Activated T-helper 1 cell treated with Interleukin-2 at 50 U/mL for 16 hours (primary cell): ENCODE results near the gene BGN.

Experiments
- DNase-seq: peaks from one replicate; pipeline ENCODE4 v3.0.0-alpha.2; 2020; ENCODE audit warnings: low read depth

BGN gene

DNA sequence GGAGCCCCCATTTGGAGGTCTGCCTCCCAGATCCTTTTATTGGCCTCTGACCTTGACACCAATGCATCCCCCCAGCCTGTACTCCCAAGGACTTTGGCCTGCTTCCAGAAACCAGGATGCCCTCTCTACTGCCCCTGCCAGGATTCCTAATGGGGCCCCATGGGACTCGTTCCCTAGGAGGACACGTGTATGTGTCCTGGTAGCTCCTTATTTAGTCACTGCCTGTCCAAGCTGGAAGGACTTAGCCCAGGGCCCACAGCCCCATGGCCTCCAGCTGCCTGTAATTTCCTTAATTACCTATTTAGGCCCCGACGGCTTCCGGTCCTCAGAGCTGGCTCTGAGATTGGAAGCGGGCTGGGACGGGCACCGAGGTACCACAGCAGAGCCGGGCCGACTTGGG, 32.0 kb downstream of the BGN start:
- no peak for DNase-seq

DNA sequence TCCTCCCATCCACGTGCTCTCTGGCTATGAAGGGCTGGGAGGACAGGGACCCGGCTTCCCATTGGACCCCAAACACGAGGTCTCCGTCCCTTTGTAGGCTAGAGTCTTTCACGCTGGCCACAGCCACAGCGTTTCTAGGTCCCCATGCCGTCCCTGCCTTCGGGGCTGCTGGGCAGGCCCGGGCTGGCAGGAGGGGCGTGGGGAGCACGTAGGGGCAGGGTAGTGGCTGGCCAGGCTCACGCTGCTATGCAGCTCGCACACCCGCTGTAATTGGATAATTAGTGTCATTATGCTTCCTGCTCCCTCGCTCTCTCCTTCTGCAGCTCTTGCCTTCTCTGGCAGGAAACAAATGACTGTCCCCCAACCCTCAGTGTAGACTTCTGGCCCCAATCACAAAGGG, 32.4 kb downstream of the BGN start:
- no peak for DNase-seq

DNA sequence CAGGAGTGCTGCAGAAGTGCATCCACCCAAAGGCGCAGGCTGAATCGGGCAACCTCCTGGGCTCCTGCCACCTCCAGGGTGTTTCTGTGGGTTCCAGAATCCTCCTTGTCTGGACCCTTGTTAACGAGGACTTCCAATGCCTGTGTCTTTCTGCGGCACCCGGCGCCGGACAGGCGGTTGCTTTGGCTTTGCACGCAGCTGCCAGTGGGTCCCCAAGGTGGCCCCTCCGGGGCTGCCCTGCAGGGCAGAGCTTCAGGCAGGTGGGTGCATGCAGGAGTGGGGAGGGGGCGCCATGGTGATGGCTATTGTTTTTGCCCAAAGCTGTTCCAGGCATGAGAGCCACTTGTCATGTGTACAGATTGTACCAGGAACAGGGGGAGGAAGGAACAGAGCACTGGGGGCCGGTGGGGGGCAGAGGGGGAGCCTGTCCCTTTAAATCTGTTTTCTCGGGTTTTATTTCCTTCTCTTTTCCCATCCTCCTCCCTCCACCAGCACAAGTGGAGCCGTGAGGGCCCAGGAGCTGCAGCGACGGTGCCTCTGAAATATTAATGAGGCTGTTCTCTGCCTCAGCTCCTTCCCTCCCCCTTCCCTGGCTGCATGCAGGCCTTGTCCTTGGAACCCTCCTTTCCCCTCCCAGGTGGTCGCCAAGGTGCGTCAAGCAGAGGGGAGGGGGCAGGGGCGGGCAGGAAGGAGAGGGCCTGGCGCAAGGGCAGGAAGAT, 35.8 kb downstream of the BGN start:
- no peak for DNase-seq

DNA sequence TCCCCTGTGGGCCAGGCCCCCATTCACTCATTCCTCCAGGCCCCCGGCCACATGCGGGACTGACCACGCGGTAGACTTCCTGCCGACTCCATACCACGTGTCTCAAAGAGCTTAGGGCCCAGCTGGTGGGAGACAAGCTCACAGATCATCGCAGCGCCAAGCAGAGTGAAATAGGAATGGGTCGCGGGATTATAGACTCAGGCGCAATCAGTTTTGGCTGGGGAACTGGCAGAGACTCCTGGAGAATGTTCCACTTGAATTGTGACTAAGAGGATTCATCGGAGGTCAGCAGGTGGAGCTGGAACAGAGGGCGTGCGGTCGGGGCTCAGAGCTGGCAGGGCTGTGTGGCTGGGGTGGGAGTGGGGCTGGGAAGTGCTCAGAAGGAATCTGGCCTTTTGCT, 38.3 kb downstream of the BGN start:
- no peak for DNase-seq

DNA sequence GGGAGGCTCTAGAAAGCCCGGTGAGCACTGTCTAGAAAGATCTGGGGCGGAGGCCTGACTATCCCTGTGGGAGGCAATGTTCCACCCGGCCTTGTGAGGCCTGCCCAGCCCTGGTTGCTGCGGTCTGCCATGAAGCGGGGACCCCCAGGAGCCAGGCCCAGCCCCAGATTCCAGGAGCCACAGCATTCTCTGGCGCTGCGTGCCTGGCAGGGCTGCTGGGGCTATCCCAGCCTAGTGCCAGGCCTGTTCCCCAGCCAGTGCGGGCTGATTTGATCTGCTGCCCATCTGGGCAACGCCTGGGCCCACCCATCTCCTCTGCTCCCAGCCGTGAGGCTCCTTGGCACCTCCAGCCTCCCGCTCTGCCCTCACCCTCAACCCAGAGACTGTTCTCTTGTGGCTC, 42.3 kb downstream of the BGN start:
- no peak for DNase-seq

DNA sequence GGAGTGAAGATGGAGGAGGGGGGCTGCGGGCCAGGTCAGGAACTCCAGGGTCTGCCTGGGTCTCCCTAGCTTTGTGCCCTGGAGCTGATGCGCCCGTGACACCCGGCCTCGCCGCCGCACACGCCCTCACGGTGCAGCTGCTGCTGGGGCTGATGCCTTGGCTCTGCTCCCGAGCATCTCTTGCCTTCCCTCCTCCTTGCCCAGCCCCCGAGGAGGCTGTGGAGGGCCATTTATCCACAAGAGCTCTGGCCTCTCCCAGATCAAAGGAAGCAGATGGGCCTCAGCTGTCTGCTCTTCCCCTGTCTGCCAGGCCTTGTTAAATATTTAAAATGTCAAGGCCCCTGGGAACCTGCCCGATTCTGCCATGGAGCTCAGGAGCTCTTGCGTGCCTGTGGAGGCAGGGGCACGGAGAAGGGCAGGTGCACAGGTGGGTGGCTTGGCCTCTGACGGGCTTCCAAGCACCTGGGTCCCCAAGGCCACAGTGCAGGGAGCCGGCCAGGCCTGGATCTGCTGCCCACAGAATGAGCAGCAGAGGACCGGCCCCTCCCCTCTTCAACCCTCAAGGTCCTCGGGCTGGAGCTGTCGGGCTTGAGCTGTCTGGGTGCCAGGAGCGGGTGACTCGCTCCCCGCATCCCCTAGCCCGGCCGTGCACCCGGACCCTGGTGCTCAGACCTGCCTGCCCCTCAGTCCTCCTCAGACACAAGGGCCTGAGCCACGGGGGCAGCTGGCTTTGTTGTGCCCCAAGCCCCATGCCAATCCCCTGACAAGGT, 42.9 kb downstream of the BGN start:
- DNase-seq, result no peak

DNA sequence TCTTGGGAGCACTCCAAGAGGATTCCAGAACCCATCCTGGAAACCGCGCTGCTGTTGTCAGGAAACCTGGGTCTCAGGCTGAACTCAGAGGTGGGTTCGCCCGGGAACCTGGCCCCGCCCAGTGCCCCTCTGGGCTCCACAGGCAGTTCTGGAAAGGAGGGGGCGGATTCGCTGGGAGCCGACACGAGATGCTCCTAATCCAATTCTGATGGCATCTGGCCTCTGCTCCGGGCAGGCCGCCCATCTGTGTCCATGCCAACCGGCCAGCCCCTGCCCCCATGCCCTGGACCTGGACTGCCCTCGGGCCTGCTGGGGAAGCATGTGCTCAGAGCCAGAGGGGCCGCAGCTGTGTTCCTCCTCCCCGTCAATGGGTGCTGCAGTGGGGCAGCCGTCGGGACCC, 43.6 kb downstream of the BGN start:
- no peak for DNase-seq

DNA sequence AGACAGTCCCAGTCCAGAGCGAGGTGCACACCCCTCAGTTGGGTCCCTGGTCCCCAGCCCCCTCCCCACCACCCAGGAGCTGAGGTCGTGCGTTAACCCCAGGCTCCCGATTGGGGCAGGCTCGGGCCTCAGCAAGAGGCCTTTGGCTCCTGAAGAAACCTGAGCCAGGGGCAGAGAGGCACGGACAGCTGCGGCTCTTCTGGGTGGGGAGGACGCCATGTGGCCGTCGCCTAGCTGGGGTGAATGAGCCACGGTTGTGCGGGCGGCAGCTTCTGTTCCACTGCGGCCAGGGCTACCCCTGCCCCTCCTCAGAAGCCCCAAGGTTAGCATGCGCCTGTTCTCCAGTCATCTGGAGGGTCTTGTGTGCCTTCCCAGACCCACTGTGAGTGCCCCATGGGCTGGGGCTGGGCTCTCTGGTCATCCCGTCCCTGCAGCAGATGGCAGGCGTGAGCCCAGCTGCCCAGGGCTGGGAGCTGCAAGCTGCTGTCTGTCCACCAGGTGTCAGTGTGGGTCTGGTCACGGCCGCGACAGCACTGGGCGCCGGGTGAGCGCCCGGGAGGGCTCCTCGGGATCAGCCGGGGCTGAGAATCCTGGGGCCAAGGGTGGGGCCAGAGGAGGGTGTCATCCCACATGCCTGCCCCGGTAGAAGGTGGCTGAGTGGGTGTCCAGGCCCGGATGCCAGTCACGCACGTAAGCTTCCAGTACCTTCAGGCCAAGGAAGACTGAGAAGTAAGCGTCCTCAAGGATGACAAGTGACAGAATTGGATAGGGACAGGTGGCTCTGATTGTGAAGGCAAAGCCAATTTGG, 44.6 kb downstream of the BGN start:
- DNase-seq, result peak; percentile 33

DNA sequence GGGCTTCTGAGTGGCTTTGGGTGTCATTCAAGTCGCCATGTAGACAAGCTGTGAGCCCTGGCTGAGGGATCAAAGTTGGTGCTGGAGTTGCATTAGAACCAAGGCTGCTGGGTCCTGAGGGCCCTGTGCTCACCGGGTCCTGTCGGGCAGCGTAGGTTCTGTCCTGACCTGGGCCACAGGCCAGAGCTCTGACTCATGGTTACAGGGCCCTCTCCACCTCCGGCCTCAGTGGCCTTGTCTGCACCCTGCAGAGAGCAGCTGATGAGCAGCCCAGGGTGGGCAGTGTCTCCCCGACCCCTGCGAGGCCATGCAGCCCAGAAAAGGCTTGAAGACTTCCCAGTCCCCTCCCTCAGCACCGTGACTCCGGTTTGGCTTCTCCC, 45.2 kb downstream of the BGN start:
- DNase-seq, result no peak

DNA sequence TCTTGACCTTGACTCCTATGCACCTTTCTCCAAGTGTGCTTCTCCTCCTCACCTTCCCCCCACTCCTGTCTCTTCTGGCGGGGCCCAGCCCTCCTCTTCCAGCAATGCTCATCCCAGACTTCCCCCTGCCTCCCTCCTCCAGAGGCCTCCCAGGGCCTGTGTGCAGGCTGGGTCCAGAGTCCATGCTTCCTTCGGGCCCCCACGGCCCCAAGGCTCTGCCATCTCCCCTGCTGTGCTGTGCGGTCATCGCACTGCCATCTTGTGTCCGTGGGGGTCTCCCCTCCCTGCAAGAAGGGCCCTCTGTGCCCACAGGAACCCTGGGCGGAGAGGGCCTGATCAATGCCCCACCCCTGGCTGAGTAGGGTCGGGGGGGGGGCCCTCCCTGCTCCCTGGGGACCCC, 49.9 kb downstream of the BGN start:
- DNase-seq, result no peak

DNA sequence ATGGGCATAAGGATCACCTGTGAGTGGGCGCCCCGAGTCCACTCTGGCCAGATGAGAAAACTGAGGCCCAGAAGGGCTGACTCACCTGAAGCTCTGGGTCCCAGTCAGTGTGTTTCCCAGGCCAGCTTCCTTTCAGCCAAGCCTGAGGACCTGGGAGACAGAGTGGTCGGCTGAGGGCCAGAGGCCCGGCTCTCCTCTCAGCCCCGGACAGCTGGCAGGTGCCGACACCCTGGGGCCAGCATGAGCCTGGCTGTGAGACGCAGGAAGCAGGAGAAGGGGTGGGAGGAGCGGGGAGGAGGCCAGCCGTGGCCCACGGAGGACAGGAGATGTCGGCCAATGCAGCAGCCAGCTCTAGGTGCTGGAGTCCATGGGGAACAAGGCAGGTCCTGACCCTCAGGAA, 51.6 kb downstream of the BGN start:
- no peak for DNase-seq

DNA sequence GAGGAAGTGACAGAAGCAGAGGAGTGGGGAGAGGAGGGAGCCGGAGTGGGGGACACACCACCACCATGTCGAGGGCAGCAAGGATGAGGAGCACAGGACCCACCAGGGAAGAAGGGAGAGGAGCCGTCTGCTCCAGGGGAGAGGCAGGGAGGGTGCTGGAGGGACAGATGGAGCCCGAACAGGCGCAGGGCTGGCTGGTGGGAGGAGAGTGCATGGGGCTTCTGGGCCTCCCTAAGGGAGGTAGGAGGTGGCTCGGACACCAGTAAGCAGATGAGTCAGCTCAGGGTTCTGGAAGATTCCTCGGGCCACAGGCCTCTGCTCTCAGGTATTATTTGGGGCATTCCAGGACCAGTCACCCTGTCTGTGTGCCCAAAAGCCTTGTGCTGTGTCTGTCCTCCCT, 52.4 kb downstream of the BGN start:
- DNase-seq, result no peak

DNA sequence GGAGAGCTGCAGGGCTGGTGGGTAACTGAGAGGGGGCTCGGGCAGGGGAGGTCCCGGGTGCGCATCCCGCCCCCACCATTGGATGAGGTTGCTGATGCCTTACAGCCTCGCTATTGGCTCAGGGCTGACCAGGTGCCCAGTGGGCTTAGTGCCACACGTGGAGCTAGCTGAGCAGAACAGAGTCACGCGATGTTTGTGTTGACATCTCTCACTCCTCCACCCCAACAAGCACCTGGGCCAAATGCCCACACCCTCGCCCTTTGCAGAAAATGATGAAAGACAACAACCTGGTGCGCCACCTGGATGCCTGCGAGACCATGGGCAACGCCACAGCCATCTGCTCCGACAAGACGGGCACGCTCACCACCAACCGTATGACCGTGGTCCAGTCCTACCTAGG, 54.5 kb downstream of the BGN start:
- no peak for DNase-seq

DNA sequence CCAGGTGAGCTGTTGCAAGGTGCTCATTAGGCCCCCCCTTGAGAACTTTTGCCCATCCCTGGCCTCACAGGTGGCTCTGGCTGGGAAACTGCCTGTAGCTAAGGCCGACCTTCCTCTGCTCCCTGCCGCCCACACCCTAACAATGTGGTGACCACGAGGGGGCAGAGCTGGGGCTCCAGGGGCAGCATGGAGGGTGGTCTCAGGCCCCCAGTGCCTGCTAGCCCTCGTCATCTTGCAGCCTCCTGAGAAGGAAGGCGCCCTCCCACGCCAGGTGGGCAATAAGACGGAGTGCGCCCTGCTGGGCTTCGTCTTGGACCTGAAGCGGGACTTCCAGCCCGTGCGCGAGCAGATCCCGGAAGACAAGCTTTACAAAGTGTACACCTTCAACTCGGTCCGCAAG, 55.0 kb downstream of the BGN start:
- DNase-seq, result no peak

DNA sequence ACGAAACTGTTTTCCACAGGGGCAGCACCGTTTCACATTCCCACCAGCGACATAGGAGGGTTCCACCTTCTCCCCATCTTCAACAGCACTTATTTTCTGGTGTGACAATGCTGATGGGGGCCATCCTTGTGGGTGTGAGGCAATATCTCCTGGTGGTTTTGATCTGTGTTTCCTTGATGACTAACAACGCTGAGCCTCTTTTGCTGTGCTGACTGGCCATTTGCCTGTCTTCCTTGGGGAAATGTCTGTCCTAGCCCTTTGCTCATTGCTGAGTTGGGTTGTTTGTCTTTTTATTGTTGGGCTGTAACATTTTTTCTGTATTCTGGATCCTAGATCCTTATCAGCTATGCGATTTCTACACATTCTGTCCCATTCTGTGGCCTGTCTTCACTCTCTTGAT, 56.4 kb downstream of the BGN start:
- DNase-seq, result no peak

DNA sequence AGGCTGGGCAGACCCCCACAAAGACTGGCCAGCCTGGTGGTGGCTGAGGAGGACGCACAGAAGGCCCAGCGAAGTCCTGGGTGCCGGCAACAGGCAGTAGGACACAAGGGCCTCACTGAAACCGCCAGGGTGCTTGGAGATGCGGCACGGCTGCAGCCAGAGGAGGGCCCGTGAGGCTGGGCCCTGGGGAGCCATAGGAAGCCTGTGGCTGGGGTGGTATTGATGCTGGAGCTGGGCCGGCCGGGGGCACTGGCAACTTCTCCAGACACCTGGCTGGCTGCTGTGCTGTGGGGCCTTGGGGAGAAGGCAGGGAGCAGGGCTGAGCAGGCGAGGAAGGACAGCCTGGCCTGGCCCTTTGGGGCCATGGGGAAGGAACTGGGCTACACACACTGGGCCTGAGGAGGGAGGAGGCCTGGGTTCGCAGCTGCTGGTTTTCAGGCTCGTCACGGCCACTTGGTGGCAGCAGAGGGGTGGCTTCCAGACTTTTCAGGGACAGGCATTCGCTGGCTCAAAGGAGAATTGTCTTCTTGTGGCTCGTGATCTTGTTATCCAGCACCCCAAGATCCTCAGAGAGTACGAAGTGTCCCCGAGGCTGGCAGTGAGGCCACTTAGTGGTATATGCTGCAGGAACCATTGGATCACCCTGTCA, 59.9 kb downstream of the BGN start:
- peak; percentile 32 for DNase-seq

DNA sequence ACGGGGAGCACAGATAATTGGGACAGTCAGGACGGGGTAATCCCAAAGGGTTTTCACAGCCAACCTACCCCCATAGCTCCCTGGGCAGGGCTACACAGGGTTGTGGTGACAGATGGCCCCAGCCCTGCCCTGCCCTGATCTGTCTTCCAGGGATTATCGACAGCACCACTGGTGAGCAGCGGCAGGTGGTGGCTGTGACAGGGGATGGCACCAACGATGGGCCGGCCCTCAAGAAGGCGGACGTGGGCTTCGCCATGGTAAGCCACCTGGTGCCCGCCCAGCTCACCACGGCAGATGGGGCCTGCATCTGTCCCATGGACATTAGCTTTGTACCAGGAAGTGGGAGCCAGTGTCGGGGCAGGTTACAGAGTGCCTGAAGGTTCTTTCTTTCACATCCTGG, 62.0 kb downstream of the BGN start:
- no peak for DNase-seq

DNA sequence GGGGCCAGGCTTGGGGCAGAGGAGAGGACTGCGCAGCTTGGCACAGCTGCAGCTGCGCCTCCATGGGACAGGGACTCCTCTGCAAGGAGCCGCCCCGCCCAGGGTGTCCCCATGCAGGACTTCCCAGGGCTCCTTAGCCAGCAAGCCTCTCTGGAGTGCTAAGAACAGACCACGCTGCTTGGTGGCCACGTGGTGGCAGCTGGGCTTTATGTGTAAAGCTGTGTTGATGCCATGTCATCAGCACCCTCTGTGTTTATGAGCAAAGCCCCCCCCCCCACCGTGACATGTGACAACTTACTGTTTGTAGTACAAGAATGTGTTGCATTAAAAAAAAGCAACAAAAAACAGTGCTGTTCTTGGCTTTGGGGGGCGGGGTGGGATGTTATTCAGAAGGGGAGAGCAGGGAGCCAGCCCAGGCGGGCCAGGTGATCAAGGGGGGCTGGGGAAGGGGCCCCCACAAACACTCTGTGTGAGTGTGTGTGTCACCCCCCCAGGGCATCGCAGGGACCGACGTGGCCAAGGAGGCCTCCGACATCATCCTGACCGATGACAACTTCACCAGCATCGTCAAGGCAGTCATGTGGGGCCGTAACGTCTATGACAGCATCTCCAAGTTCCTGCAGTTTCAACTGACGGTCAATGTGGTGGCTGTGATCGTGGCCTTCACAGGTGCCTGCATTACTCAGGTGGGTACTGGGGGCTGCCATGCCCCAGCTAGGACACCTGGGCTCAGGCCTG, 63.0 kb downstream of the BGN start:
- DNase-seq, result no peak
